HCT116 (cell line): ENCODE data around the gene LRRC42.

Experiments
- ATF3 ChIP-seq: IDR thresholded peaks from 2 replicates; pipeline ENCODE4 v1.6.1; 2012
- CTCF ChIP-seq, 3 experiments: fragments of 200-600 bp in 1 of 3; sonication (generic) in 1 of 3; IDR thresholded peaks in 2 of 3; conservative IDR thresholded peaks in 1 of 3; 2 replicates each; pipeline ENCODE4 v1.5.1; 2012 to 2017; ENCODE audit warnings: low read depth in 2 of 3, low read length in 2 of 3, antibody characterized with exemption in 1 of 3, borderline replicate concordance in 1 of 3, control low read depth in 1 of 3, mild to moderate bottlenecking in 1 of 3, mixed read lengths in 1 of 3, mixed run types in 1 of 3, moderate library complexity in 1 of 3; ENCODE audit not compliant: insufficient read depth in 1 of 3
- MAX ChIP-seq: IDR thresholded peaks from 2 replicates; pipeline ENCODE4 v1.6.1; 2012
- POLR2AphosphoS5 ChIP-seq: IDR thresholded peaks from 2 replicates; pipeline ENCODE4 v1.6.1; 2011; ENCODE audit warnings: mild to moderate bottlenecking, low read depth, low read length, moderate library complexity
- REST ChIP-seq: IDR thresholded peaks from 2 replicates; pipeline ENCODE4 v1.6.1; 2012; ENCODE audit warnings: low read depth
- ZNF274 ChIP-seq: fragments of 200-500 bp; sonication (Bioruptor generic); IDR thresholded peaks from 2 replicates; pipeline ENCODE4 v1.6.1; 2014; ENCODE audit warnings: mild to moderate bottlenecking, low read depth, low read length, inconsistent platforms

GRCh38 chr1:53909946-53910345 lies 36.2 kb upstream of the LRRC42 start:
- no peak for TF ChIP-seq CTCF (IDR thresholded peaks at IDR 0.05 in 2 of 3, conservative IDR thresholded peaks at IDR 0.05 in 1 of 3; ENCODE audit: borderline replicate concordance in 1 of 3, insufficient read depth in 1 of 3, low read depth in 2 of 3, low read length in 2 of 3)
- no peak for TF ChIP-seq ZNF274
- no peak for TF ChIP-seq MAX
- no peak for TF ChIP-seq ATF3
- no peak for TF ChIP-seq REST
- no peak for TF ChIP-seq POLR2AphosphoS5
